GM23338 (cell line): Measurements from ENCODE around the gene UTP18. TPM values are rescaled to one million over a fixed set of nuclear protein-coding genes. Genes with fewer than 3 reads are reported as not detected.

Experiments
- ATAC-seq: fragments of 200-7000 bp; cut with Tn5 transposase; 3 replicates; pipeline ENCODE4 v1.9.1; 2020
- DNase-seq: peaks from one replicate; pipeline ENCODE4 v3.0.0-alpha.2; 2015; ENCODE audit warnings: low spot score
- H2AFZ ChIP-seq: fragments of 200-600 bp; sonication (generic); 2 replicates; pipeline ENCODE4 v1.8.0; 2016; ENCODE audit warnings: antibody characterized with exemption, mild to moderate bottlenecking, moderate library complexity
- H3F3A ChIP-seq: fragments of 200-600 bp; sonication (generic); replicated peaks from 2 replicates; pipeline ENCODE4 v1.8.0; 2017; ENCODE audit warnings: antibody characterized with exemption, mixed run types, low read depth
- H3K27ac ChIP-seq: fragments of 200-600 bp; sonication (generic); 2 replicates; pipeline ENCODE4 v1.6.1; 2016; ENCODE audit warnings: low read depth
- H3K27me3 ChIP-seq: fragments of 200-600 bp; sonication (generic); 2 replicates; pipeline ENCODE4 v1.8.0; 2016; ENCODE audit warnings: mild to moderate bottlenecking, mixed run types, moderate library complexity; ENCODE audit not compliant: insufficient read depth
- H3K36me3 ChIP-seq: fragments of 200-600 bp; sonication (generic); 2 replicates; pipeline ENCODE4 v1.8.0; 2016; ENCODE audit warnings: mild to moderate bottlenecking; ENCODE audit not compliant: insufficient read depth
- H3K4me1 ChIP-seq: fragments of 200-600 bp; sonication (generic); 2 replicates; pipeline ENCODE4 v1.8.0; 2016; ENCODE audit warnings: mild to moderate bottlenecking, moderate library complexity; ENCODE audit not compliant: insufficient read depth
- H3K4me2 ChIP-seq: fragments of 200-600 bp; sonication (generic); 2 replicates; pipeline ENCODE4 v1.7.1; 2017; ENCODE audit warnings: mixed run types
- H3K4me3 ChIP-seq: fragments of 200-600 bp; sonication (generic); 2 replicates; pipeline ENCODE4 v1.6.1; 2016; ENCODE audit warnings: mixed run types
- H3K79me2 ChIP-seq: fragments of 200-600 bp; sonication (generic); replicated peaks from 2 replicates; pipeline ENCODE4 v1.8.0; 2017; ENCODE audit warnings: mild to moderate bottlenecking; ENCODE audit not compliant: insufficient read depth
- H3K9me2 ChIP-seq: fragments of 200-600 bp; sonication (generic); 2 replicates; pipeline ENCODE4 v1.8.0; 2017; ENCODE audit not compliant: insufficient read depth
- H4K20me1 ChIP-seq: fragments of 200-600 bp; sonication (generic); replicated peaks from 2 replicates; pipeline ENCODE4 v1.8.0; 2017; ENCODE audit warnings: mild to moderate bottlenecking; ENCODE audit not compliant: insufficient read depth
- H3K27ac Mint-ChIP-seq: 2 replicates; pipeline ENCODE4 v1.8.0; 2020; ENCODE audit warnings: inconsistent platforms, mild to moderate bottlenecking, moderate library complexity, mixed read lengths
- H3K27me3 Mint-ChIP-seq: 3 replicates; pipeline ENCODE4 v1.8.0; 2022; ENCODE audit warnings: low read depth, mild to moderate bottlenecking, moderate library complexity, mixed read lengths, inconsistent platforms; ENCODE audit not compliant: insufficient read depth, poor library complexity
- H3K36me3 Mint-ChIP-seq: 3 replicates; pipeline ENCODE4 v1.8.0; 2021; ENCODE audit warnings: low read depth, mild to moderate bottlenecking, inconsistent platforms, moderate library complexity, mixed read lengths
- H3K4me1 Mint-ChIP-seq: 3 replicates; pipeline ENCODE4 v1.8.0; 2020; ENCODE audit warnings: mild to moderate bottlenecking, inconsistent platforms, mixed read lengths
- H3K4me3 Mint-ChIP-seq: 3 replicates; pipeline ENCODE4 v1.8.0; 2021; ENCODE audit warnings: moderate library complexity, mild to moderate bottlenecking, inconsistent platforms, mixed read lengths
- H3K9me3 Mint-ChIP-seq: 3 replicates; pipeline ENCODE4 v1.8.0; 2020; ENCODE audit warnings: moderate library complexity, mild to moderate bottlenecking, inconsistent platforms, mixed read lengths
- JUNB ChIP-seq: IDR thresholded peaks from one replicate; pipeline ENCODE4 v1.6.1; 2016; ENCODE audit warnings: antibody characterized with exemption; ENCODE audit not compliant: unreplicated experiment
- NANOG ChIP-seq: IDR thresholded peaks from 2 replicates; pipeline ENCODE4 v1.6.1; 2016; ENCODE audit warnings: antibody characterized with exemption, borderline replicate concordance
- STAT1 ChIP-seq: IDR thresholded peaks from one replicate; pipeline ENCODE4 v1.6.1; 2016; ENCODE audit warnings: antibody characterized with exemption; ENCODE audit not compliant: unreplicated experiment
- ZNF114 ChIP-seq: fragments of 250-450 bp; sonication (Bioruptor Pico); IDR thresholded peaks from 2 replicates; pipeline ENCODE4 v1.5.0; 2020; ENCODE audit warnings: mild to moderate bottlenecking, moderate library complexity
- polyA plus RNA-seq: library from polyadenylated mRNA; unstranded; fragments of >200 nt; fragmentation: Nextera tagmentation; extraction: Ambion mirVana; gene quantifications from 2 replicates; pipeline ENCODE4 v1.2.1, GENCODE V29; 2016
- total RNA-seq: library from RNA; depleted of rRNA; stranded (reverse); fragments of >200 nt; shearing (Covaris generic); gene quantifications from 2 replicates; pipeline ENCODE4 v1.2.3, GENCODE V29; 2014
- TF ChIP-seq, protein P1 (sequence below): fragments of 250-450 bp; sonication (Bioruptor Pico); IDR thresholded peaks from 2 replicates; pipeline ENCODE4 v1.5.0; 2020; ENCODE audit warnings: mild to moderate bottlenecking, moderate library complexity

The UTP18 gene
- total and polyA plus RNA-seq, 2 experiments from 2014 or later, result 79.4 to 87.9 TPM

DNA sequence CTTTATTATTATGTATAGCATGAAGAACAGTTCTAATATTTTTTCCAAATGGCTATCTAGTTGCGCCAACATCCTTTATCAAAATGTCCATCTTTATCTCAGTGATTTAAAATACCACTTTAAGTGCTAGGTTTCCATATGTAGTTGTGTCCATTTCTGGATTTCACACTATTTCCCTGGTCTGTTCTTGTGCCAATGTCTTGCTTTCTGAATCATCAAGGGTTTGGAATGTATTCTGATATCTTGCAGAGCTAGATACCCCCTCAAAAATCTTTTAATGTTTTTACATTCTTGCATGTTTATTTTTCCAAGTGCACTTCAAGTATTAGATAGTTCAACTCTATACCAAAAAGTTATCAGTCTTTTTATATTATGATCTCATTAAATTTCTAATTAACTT is 14.8 kb upstream of the UTP18 start:
- Mint-ChIP-seq H3K27me3 (peaks cover 3% of the 10 kb centered on the region), H3K4me1 (no peaks in the 10 kb centered on the region), H3K9me3 (no peaks in the 10 kb centered on the region), H3K27ac (no peak overlapping the region), H3K36me3 (peaks cover 14% of the 10 kb centered on the region; the same call in 2 of the 3 replicates), H3K4me3 (no peak overlapping the region)
- TF ChIP-seq, protein P1, sequence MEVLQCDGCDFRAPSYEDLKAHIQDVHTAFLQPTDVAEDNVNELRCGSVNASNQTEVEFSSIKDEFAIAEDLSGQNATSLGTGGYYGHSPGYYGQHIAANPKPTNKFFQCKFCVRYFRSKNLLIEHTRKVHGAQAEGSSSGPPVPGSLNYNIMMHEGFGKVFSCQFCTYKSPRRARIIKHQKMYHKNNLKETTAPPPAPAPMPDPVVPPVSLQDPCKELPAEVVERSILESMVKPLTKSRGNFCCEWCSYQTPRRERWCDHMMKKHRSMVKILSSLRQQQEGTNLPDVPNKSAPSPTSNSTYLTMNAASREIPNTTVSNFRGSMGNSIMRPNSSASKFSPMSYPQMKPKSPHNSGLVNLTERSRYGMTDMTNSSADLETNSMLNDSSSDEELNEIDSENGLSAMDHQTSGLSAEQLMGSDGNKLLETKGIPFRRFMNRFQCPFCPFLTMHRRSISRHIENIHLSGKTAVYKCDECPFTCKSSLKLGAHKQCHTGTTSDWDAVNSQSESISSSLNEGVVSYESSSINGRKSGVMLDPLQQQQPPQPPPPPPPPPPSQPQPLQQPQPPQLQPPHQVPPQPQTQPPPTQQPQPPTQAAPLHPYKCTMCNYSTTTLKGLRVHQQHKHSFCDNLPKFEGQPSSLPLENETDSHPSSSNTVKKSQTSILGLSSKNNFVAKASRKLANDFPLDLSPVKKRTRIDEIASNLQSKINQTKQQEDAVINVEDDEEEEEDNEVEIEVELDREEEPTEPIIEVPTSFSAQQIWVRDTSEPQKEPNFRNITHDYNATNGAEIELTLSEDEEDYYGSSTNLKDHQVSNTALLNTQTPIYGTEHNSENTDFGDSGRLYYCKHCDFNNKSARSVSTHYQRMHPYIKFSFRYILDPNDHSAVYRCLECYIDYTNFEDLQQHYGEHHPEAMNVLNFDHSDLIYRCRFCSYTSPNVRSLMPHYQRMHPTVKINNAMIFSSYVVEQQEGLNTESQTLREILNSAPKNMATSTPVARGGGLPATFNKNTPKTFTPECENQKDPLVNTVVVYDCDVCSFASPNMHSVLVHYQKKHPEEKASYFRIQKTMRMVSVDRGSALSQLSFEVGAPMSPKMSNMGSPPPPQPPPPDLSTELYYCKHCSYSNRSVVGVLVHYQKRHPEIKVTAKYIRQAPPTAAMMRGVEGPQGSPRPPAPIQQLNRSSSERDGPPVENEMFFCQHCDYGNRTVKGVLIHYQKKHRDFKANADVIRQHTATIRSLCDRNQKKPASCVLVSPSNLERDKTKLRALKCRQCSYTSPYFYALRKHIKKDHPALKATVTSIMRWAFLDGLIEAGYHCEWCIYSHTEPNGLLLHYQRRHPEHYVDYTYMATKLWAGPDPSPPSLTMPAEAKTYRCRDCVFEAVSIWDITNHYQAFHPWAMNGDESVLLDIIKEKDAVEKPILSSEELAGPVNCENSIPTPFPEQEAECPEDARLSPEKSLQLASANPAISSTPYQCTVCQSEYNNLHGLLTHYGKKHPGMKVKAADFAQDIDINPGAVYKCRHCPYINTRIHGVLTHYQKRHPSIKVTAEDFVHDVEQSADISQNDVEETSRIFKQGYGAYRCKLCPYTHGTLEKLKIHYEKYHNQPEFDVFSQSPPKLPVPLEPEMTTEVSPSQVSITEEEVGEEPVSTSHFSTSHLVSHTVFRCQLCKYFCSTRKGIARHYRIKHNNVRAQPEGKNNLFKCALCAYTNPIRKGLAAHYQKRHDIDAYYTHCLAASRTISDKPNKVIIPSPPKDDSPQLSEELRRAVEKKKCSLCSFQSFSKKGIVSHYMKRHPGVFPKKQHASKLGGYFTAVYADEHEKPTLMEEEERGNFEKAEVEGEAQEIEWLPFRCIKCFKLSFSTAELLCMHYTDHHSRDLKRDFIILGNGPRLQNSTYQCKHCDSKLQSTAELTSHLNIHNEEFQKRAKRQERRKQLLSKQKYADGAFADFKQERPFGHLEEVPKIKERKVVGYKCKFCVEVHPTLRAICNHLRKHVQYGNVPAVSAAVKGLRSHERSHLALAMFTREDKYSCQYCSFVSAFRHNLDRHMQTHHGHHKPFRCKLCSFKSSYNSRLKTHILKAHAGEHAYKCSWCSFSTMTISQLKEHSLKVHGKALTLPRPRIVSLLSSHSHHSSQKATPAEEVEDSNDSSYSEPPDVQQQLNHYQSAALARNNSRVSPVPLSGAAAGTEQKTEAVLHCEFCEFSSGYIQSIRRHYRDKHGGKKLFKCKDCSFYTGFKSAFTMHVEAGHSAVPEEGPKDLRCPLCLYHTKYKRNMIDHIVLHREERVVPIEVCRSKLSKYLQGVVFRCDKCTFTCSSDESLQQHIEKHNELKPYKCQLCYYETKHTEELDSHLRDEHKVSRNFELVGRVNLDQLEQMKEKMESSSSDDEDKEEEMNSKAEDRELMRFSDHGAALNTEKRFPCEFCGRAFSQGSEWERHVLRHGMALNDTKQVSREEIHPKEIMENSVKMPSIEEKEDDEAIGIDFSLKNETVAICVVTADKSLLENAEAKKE (CRISPR knock-in tag), result no peak
- TF ChIP-seq JUNB (no peak), NANOG (no peak), STAT1 (no peak)
- Histone ChIP-seq H3K79me2 (peaks cover 82% of the 10 kb centered on the region), H2AFZ (no peak overlapping the region), H3K4me2 (no peak overlapping the region), H3K36me3 (no peaks in the 10 kb centered on the region), H3K9me2 (no peaks in the 10 kb centered on the region), H3K27me3 (no peaks in the 10 kb centered on the region), H3K27ac (no peak overlapping the region), H3K4me1 (no peaks in the 10 kb centered on the region), H3F3A (no peaks in the 10 kb centered on the region), H3K4me3 (no peak overlapping the region), H4K20me1 (peaks cover 19% of the 10 kb centered on the region; the same call in 1 of the 2 replicates)
- DNase-seq (no peak), ATAC-seq (no peak)

DNA sequence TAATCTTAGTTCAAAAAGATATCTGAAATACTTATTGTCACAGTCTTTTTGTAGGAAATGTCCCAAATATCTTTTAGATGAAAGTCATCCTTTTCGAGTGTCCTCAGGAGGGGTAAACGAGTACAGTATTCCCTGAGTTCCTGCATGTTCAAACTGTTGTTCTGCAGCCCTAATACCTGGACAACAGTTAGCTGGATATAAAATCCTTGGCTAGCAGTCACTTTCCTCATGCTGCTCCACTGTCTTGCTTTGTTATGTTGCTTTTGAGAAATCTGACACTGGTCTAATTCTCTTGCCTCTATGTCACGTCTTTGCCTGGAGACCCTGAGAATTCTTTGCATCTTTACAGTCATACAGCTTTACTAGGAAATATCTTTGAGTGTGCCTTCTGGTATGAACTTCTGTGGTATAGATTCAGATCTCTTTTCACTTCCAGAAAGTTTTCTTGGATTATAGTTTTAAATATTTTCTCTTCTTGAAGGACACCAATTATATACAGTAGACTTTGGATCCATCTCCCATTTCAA is 10.0 kb upstream of the UTP18 start:
- peaks cover 59% of the 10 kb centered on the region for H3K36me3 Mint-ChIP-seq
- H3K9me2 ChIP-seq, result no peaks in the 10 kb centered on the region
- DNase-seq, result no peak
- peaks cover 39% of the 10 kb centered on the region for H4K20me1 ChIP-seq
- H3K36me3 ChIP-seq, result peaks cover 10% of the 10 kb centered on the region; the same call in 1 of the 2 replicates
- ATAC-seq, result no peak
- H3K27ac ChIP-seq, result no peak overlapping the region
- no peak overlapping the region for H3K4me3 Mint-ChIP-seq
- no peaks in the 10 kb centered on the region for H3K9me3 Mint-ChIP-seq
- no peaks in the 10 kb centered on the region for H3F3A ChIP-seq
- H3K27ac Mint-ChIP-seq, result no peak overlapping the region
- H3K4me1 Mint-ChIP-seq, result 0 out of 3 replicates have a peak, but pooled peaks cover 3% of the 10 kb centered on the region
- no peaks in the 10 kb centered on the region for H3K4me1 ChIP-seq
- H2AFZ ChIP-seq, result no peak overlapping the region
- H3K4me2 ChIP-seq, result no peak overlapping the region
- H3K27me3 Mint-ChIP-seq, result peaks cover 3% of the 10 kb centered on the region
- no peaks in the 10 kb centered on the region for H3K27me3 ChIP-seq
- H3K79me2 ChIP-seq, result peaks cover 84% of the 10 kb centered on the region
- no peak overlapping the region for H3K4me3 ChIP-seq
- TF ChIP-seq ZNF114 (CRISPR knock-in tag), result no peak
